Measurements from ENCODE around the gene CCDC159. TPM values are rescaled to one million over a fixed set of nuclear protein-coding genes. Genes with fewer than 3 reads are reported as not detected.
"Not testable (repeated sequence)": the region's sequence is repeated elsewhere in the genome, so short reads cannot be mapped to it uniquely, and the experiment has no call there.

The CCDC159 gene
- polyA plus RNA-seq, 1 experiment = 12.1 TPM

DNA sequence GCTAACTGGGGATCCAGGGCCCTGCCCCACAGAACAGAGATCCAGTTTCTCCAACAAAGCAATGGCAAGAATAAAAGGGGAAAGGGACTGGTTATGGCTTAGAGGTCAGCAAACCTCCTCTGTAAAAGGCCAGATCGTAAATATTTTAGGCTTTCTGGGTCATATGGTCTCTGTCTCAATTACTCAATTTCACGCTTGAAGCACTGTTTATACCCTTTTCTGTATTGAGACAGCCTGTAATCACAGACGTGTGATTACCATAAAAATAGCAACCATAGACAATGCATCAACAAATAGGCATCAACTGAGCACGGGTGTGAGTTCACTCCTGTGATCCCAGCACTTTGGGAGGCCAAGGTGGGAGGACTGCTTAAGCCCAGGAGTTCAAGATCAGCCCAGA, 16.2 kb upstream of the CCDC159 start:
- CTCF ChIA-PET = no interaction called here
- TF ChIP-seq, protein P1, sequence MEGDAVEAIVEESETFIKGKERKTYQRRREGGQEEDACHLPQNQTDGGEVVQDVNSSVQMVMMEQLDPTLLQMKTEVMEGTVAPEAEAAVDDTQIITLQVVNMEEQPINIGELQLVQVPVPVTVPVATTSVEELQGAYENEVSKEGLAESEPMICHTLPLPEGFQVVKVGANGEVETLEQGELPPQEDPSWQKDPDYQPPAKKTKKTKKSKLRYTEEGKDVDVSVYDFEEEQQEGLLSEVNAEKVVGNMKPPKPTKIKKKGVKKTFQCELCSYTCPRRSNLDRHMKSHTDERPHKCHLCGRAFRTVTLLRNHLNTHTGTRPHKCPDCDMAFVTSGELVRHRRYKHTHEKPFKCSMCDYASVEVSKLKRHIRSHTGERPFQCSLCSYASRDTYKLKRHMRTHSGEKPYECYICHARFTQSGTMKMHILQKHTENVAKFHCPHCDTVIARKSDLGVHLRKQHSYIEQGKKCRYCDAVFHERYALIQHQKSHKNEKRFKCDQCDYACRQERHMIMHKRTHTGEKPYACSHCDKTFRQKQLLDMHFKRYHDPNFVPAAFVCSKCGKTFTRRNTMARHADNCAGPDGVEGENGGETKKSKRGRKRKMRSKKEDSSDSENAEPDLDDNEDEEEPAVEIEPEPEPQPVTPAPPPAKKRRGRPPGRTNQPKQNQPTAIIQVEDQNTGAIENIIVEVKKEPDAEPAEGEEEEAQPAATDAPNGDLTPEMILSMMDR (IDR thresholded peaks at IDR 0.05; ENCODE audit: low read depth, low read length) = no peak
- Histone ChIP-seq H3K27ac (ENCODE audit: low read depth, low read length) (no peak overlapping the region), H3K9me3 (ENCODE audit: control insufficient read depth, insufficient read depth, low read length) (no peaks in the 10 kb centered on the region), H3K27me3 (ENCODE audit: control insufficient read depth, insufficient read depth, low read length) (no peaks in the 10 kb centered on the region), H3K4me3 (ENCODE audit: low read depth, low read length) (no peak overlapping the region)
- DNase-seq (ENCODE audit: low read depth, low spot score) = no peak
- POLR2A ChIA-PET = no interaction called here

DNA sequence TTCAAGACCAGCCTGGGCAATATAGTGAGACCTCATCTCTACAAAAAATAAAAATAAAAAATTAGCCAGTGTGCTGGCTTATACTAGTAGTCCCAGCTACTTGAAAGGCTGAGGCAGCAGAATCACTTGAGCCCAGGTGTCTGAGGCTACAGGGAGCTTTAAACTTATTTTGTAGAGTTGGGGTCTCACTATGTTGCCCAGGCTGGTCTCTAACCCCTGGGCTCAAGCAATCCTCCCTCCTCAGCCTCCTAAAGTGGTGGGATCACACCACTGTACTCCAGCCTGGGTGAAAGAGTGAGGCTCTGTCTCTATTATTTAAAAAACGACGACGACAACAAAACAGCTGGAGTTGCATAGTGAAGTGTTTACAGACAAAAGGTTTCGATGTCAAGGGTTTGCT, 14.8 kb upstream of the CCDC159 start:
- no peak overlapping the region for H3K4me3 ChIP-seq (ENCODE audit: low read depth, low read length)
- no peaks in the 10 kb centered on the region for H3K27me3 ChIP-seq (ENCODE audit: control insufficient read depth, insufficient read depth, low read length)
- POLR2A ChIA-PET = interaction anchor here (0.7 kb wide), 1 partner anchor 38 kb away, joined by 6 read pairs; no protein-coding TSS in a partner anchor
- H3K9me3 ChIP-seq (ENCODE audit: control insufficient read depth, insufficient read depth, low read length) = no peaks in the 10 kb centered on the region
- CTCF ChIA-PET = interaction anchor here (0.6 to 1.1 kb wide), 3 partner anchors 9 to 59 kb away, joined by 3 to 4 read pairs (median 3); no protein-coding TSS in a partner anchor
- H3K27ac ChIP-seq (ENCODE audit: low read depth, low read length) = no peak overlapping the region
- DNase-seq (ENCODE audit: low read depth, low spot score) = no peak
- TF ChIP-seq, protein P1 (IDR thresholded peaks at IDR 0.05; ENCODE audit: low read depth, low read length) = no peak

DNA sequence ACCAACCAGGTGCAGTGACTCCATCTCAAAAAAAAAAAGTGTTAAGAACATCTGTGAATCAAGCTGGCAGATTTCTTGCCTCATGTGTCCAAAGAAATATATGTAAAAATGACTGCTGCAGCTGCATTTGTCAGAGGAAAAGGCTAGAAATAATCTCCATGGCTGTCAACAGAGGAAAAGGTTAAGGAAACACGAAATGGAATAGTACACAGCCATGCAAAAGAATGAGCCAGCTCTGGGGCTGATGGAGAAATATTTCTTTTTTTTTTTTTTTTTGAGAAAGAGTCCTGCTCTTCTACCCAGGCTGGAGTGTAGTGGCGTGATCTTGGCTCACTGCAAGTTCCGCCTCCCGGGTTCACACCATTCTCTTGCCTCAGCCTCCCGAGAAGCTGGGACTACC, 13.5 kb upstream of the CCDC159 start:
- DNase-seq (ENCODE audit: low read depth, low spot score) = no peak
- TF ChIP-seq, protein P1 (IDR thresholded peaks at IDR 0.05; ENCODE audit: low read depth, low read length) = no peak
- no peak overlapping the region for H3K27ac ChIP-seq (ENCODE audit: low read depth, low read length)
- CTCF ChIA-PET = interaction anchor here (1.5 kb wide), 1 partner anchor 39 kb away, joined by 3 read pairs; no protein-coding TSS in a partner anchor
- H3K4me3 ChIP-seq (ENCODE audit: low read depth, low read length) = no peak overlapping the region
- POLR2A ChIA-PET = no interaction called here
- no peaks in the 10 kb centered on the region for H3K9me3 ChIP-seq (ENCODE audit: control insufficient read depth, insufficient read depth, low read length)
- no peaks in the 10 kb centered on the region for H3K27me3 ChIP-seq (ENCODE audit: control insufficient read depth, insufficient read depth, low read length)

DNA sequence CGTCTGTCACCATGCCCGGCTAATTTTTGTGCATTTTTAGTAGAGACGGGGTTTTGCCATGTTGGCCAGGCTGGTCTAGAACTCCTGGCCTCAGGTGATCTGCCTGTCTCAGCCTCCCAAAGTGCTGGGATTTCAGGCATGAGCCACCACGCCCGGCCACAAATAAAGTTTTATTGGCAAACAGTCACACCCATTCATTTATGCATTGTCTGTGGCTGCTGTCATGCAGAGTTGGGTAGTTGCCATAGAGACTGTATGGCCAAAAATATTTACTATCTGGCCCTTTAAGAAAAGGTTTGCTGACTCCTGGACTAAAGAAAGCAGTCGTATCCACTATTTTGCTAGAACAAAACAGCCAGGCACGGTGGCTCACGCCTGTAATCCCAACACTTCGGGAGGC, 12.5 kb upstream of the CCDC159 start:
- POLR2A ChIA-PET; H3K27me3 ChIP-seq (ENCODE audit: control insufficient read depth, insufficient read depth, low read length); DNase-seq (ENCODE audit: low read depth, low spot score); H3K4me3 ChIP-seq (ENCODE audit: low read depth, low read length); H3K27ac ChIP-seq (ENCODE audit: low read depth, low read length); H3K9me3 ChIP-seq (ENCODE audit: control insufficient read depth, insufficient read depth, low read length): not testable (repeated sequence)
- CTCF ChIA-PET = interaction anchor here (1.5 kb wide), 1 partner anchor 40 kb away, joined by 3 read pairs; no protein-coding TSS in a partner anchor

DNA sequence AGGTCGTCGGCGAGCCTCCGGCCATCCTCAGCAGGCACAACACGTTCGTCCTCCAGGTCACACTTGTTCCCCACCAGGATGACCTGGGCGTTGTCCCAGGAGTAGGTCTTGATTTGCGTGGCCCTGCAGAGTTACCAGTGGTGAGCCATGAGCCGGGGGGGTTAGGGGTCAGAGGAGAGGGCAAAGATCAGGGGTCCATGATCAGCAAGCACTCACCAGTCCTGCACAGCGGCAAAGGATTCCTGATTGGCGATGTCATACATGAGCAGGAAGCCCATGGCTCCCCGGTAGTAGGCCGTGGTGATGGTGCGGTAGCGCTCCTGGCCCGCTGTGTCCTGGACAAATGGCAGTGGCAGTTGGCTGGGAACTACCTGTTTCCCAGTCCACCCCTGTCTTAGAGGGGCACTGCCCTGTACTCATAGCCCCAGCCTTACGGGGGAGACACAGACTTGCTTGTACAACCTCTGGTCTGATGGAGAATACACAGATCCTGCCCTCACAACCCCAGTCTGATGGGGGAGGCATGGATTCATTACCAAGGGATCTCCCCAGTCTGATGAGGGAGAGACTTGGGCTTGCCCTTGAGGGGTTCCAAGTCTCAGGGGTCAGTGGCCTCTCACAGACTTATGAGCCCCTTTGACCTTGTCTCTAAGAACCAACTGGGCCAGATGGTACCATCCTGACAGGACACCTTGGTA, 10.7 kb upstream of the CCDC159 start:
- ChIA-PET POLR2A (no interaction called here), CTCF (no interaction called here)
- Histone ChIP-seq H3K27me3 (ENCODE audit: control insufficient read depth, insufficient read depth, low read length) (no peaks in the 10 kb centered on the region), H3K27ac (ENCODE audit: low read depth, low read length) (no peak overlapping the region), H3K4me3 (ENCODE audit: low read depth, low read length) (no peak overlapping the region), H3K9me3 (ENCODE audit: control insufficient read depth, insufficient read depth, low read length) (no peaks in the 10 kb centered on the region; the same call in 1 of the 2 replicates)
- DNase-seq (ENCODE audit: low read depth, low spot score) = no peak
- TF ChIP-seq, protein P1 (IDR thresholded peaks at IDR 0.05; ENCODE audit: low read depth, low read length) = no peak
